K562 (cell line): ENCODE measurements around the gene PSMC4. TPM values are rescaled to one million over a fixed set of nuclear protein-coding genes. Genes with fewer than 3 reads are reported as not detected.

Experiments used
- BCLAF1 ChIP-seq, 2 experiments: fragments of 450-650 bp in 1 of 2; IDR thresholded peaks; 2 replicates each; pipeline ENCODE4 v1.6.1; 2011 to 2017; ENCODE audit warnings: low read depth in 2 of 2, antibody characterized with exemption in 1 of 2, borderline replicate concordance in 1 of 2, low read length in 1 of 2, mild to moderate bottlenecking in 1 of 2, mixed read lengths in 1 of 2; ENCODE audit not compliant: control insufficient read depth in 1 of 2
- CREB3L1 ChIP-seq: fragments of 450-650 bp; IDR thresholded peaks from 2 replicates; pipeline ENCODE4 v1.6.1; 2014; ENCODE audit warnings: low read depth, mild to moderate bottlenecking, moderate library complexity, borderline replicate concordance
- CTCFL ChIP-seq: IDR thresholded peaks from 2 replicates; pipeline ENCODE4 v1.6.1; 2011; ENCODE audit warnings: borderline replicate concordance, low read depth, mild to moderate bottlenecking, moderate library complexity, low read length; ENCODE audit not compliant: insufficient read depth, poor library complexity, severe bottlenecking
- DACH1 ChIP-seq: fragments of 450-650 bp; IDR thresholded peaks from 2 replicates; pipeline ENCODE4 v1.6.1; 2018; ENCODE audit not compliant: partially characterized antibody
- E2F4 ChIP-seq: sonication (generic); formaldehyde crosslinking; IDR thresholded peaks from 2 replicates; pipeline ENCODE4 v1.8.0; 2022; ENCODE audit warnings: mild to moderate bottlenecking, low read depth, missing genetic modification reagents
- HEY1 ChIP-seq: fragments of 250-450 bp; sonication (Bioruptor Pico); IDR thresholded peaks from 2 replicates; pipeline ENCODE4 v1.5.0; 2020; ENCODE audit warnings: mild to moderate bottlenecking, moderate library complexity, borderline replicate concordance
- ID3 ChIP-seq, 2 experiments: fragments of 250-450 bp in 1 of 2; fragments of 450-650 bp in 1 of 2; sonication (Bioruptor Pico) in 1 of 2; IDR thresholded peaks; 2 replicates each; pipeline versions ENCODE4 v1.6.1 to v1.8.0; 2016 to 2021; ENCODE audit warnings: mild to moderate bottlenecking in 2 of 2, moderate library complexity in 2 of 2, missing compliant biosample characterization in 1 of 2, missing genetic modification characterization in 1 of 2
- ILK ChIP-seq: fragments of 450-650 bp; IDR thresholded peaks from 2 replicates; pipeline ENCODE4 v1.6.1; 2016; ENCODE audit warnings: missing genetic modification characterization, low read depth, mild to moderate bottlenecking, missing compliant biosample characterization, moderate library complexity, borderline replicate concordance
- MEIS2 ChIP-seq: fragments of 450-650 bp; IDR thresholded peaks from 2 replicates; pipeline ENCODE4 v1.6.1; 2014; ENCODE audit warnings: mild to moderate bottlenecking; ENCODE audit not compliant: partially characterized antibody
- NRF1 ChIP-seq, 2 experiments: fragments of 450-650 bp; IDR thresholded peaks in 1 of 2; conservative IDR thresholded peaks in 1 of 2; 2 replicates each; pipeline ENCODE4 v1.6.1; 2014; ENCODE audit warnings: mild to moderate bottlenecking in 2 of 2
- POLR3A ChIP-seq: IDR thresholded peaks from 2 replicates; pipeline ENCODE4 v1.6.1; 2011; ENCODE audit warnings: borderline replicate concordance, mild to moderate bottlenecking, moderate library complexity; ENCODE audit not compliant: insufficient read length, insufficient read depth; ENCODE audit errors: extremely low read depth
- SMARCC2 ChIP-seq: fragments of 450-650 bp; IDR thresholded peaks from 2 replicates; pipeline ENCODE4 v1.6.1; 2017; ENCODE audit warnings: antibody characterized with exemption, moderate library complexity, mild to moderate bottlenecking, low read depth
- STAT5A ChIP-seq: IDR thresholded peaks from 2 replicates; pipeline ENCODE4 v1.6.1; 2012; ENCODE audit warnings: low read length, inconsistent platforms, borderline replicate concordance
- ZFP91 ChIP-seq: sonication (generic); formaldehyde crosslinking; IDR thresholded peaks from 2 replicates; pipeline ENCODE4 v1.8.0; 2022; ENCODE audit warnings: mild to moderate bottlenecking, missing genetic modification reagents
- ZNF274 ChIP-seq: IDR thresholded peaks from 2 replicates; pipeline ENCODE4 v1.6.1; 2011; ENCODE audit warnings: low read depth, mild to moderate bottlenecking, low read length, moderate library complexity, borderline replicate concordance
- polyA plus RNA-seq, 8 experiments: library from polyadenylated mRNA; depleted of rRNA in 4 of 8; stranded (reverse) in 5 of 8; unstranded in 3 of 8; fragments of >200 nt; fragmentation: Nextera tagmentation in 2 of 8; fragmentation: Illumina TruSeq in 1 of 8; extraction: Ambion mirVana in 2 of 8; extraction: Trizol in 1 of 8; gene quantifications; 2 replicates each; pipeline versions ENCODE4 v1.2.1 to v1.2.3, GENCODE V29; 2011 to 2014; ENCODE audit warnings: inconsistent platforms in 1 of 8, missing spikeins in 1 of 8
- total RNA-seq, 7 experiments: library from RNA; depleted of rRNA in 6 of 7; stranded (reverse); fragments of >200 nt in 6 of 7; fragmentation: Illumina TruSeq in 2 of 7; extraction: Trizol in 2 of 7; gene quantifications; 2 replicates each; pipeline versions ENCODE4 v1.2.1 to v1.2.3, GENCODE V29; 2011 to 2021; ENCODE audit warnings: low replicate concordance in 1 of 7

Gene PSMC4
- total and polyA plus RNA-seq, 9 of the 15 experiments (the other 6 are each of a cell fraction or from before 2014, with no cell fraction given), result 45.9 to 475 (median 142) TPM

GRCh38 chr19:40006273-40006691 lies 35.3 kb downstream of the PSMC4 start (continued):
- TF ChIP-seq CTCFL, result no peak
- no peak for TF ChIP-seq CREB3L1
- TF ChIP-seq ILK, result no peak
- no peak for TF ChIP-seq POLR3A
- 0 out of 2 replicates have a peak, but pooled peaks have one; percentile 26 for TF ChIP-seq SMARCC2
- peak; percentile 52 for TF ChIP-seq MEIS2
- TF ChIP-seq ZNF274, result peak; percentile 22; the same call in 1 of the 2 replicates
- peak in 1 of 2 experiments; percentile 20; a peak in 1 of 4 replicates for TF ChIP-seq NRF1 (conservative IDR thresholded peaks at IDR 0.05 in 1 of 2, IDR thresholded peaks at IDR 0.05 in 1 of 2)
- no peak for TF ChIP-seq DACH1
- TF ChIP-seq ID3 (CRISPR knock-in tag; IDR thresholded peaks at IDR 0.05), result no peak
- peak; percentile 26; the same call in 1 of the 2 replicates for TF ChIP-seq ID3 (tag; IDR thresholded peaks at IDR 0.05)
- peak; percentile 61; the same call in 1 of the 2 replicates for TF ChIP-seq ZFP91 (CRISPR knock-in tag)
- TF ChIP-seq E2F4 (CRISPR knock-in tag), result no peak
- TF ChIP-seq STAT5A, result peak; percentile 62; the same call in 1 of the 2 replicates
- TF ChIP-seq BCLAF1 (IDR thresholded peaks at IDR 0.05; ENCODE audit: borderline replicate concordance in 1 of 2, control insufficient read depth in 1 of 2, low read depth in 2 of 2, low read length in 1 of 2), result no peak
- TF ChIP-seq HEY1 (CRISPR knock-in tag), result no peak
